Upper lobe of left lung (tissue), 4 donors: Measurements from ENCODE around the gene MIEF1.

Source experiments
- EP300 ChIP-seq, 4 donors: sonication (generic); formaldehyde crosslinking; IDR thresholded peaks; one replicate each; pipeline ENCODE4 v1.5.1; 2017; ENCODE audit warnings: antibody characterized with exemption in 4 of 4, control low read depth in 2 of 4
- POLR2A ChIP-seq, 4 donors: fragments of 450-650 bp; IDR thresholded peaks; one replicate each; pipeline ENCODE4 v1.5.1; 2016 to 2017; ENCODE audit warnings: antibody characterized with exemption in 4 of 4, mild to moderate bottlenecking in 2 of 4
- TF ChIP-seq, protein P1 (sequence below), 6 experiments: fragments of 450-650 bp in 4 of 6; fragments of 200-600 bp in 2 of 6; sonication (generic) in 2 of 6; IDR thresholded peaks; one replicate each; pipeline ENCODE4 v1.5.1; 2016 to 2019; ENCODE audit warnings: antibody characterized with exemption in 6 of 6

DNA sequence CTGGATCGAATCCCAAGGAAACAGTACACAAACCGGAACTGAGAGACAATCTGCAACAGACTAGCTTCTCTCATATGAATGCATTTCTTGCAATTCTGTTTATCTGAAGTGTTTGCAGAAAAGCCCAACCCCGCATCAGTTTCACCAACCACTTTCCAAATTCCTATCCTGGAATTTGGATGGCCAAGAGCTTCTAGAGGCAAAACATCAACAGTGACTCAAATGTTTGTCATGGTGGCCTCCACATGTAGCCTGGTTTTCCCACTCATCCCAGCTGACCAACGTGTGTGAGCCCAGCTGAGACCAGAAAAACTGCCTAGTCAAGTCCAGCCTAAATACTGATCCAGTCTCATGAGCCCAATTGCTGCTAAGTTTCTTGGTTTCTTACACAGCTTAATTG is 8.3 kb upstream of the MIEF1 start:
- TF ChIP-seq POLR2A (IDR thresholded peaks at IDR 0.05) (no peak), EP300 (IDR thresholded peaks at IDR 0.05) (no peak)
- TF ChIP-seq, protein P1, sequence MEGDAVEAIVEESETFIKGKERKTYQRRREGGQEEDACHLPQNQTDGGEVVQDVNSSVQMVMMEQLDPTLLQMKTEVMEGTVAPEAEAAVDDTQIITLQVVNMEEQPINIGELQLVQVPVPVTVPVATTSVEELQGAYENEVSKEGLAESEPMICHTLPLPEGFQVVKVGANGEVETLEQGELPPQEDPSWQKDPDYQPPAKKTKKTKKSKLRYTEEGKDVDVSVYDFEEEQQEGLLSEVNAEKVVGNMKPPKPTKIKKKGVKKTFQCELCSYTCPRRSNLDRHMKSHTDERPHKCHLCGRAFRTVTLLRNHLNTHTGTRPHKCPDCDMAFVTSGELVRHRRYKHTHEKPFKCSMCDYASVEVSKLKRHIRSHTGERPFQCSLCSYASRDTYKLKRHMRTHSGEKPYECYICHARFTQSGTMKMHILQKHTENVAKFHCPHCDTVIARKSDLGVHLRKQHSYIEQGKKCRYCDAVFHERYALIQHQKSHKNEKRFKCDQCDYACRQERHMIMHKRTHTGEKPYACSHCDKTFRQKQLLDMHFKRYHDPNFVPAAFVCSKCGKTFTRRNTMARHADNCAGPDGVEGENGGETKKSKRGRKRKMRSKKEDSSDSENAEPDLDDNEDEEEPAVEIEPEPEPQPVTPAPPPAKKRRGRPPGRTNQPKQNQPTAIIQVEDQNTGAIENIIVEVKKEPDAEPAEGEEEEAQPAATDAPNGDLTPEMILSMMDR (IDR thresholded peaks at IDR 0.05): no peak
